ENCODE measurements around the gene PLAAT3. TPM values are rescaled to one million over a fixed set of nuclear protein-coding genes. Genes with fewer than 3 reads are reported as not detected.

Gene PLAAT3
- total and polyA plus RNA-seq, 7 donors = 14.6 to 59.9 (median 34.9) TPM

Other genes with a start within 250 kb of the PLAAT3 start
- not detected for gene SLC22A9, start 244.6 kb downstream of the PLAAT3 start, total RNA-seq
- not detected for gene SLC22A9, start 244.6 kb downstream of the PLAAT3 start, polyA plus RNA-seq
- gene PLAAT5, start 123.3 kb downstream of the PLAAT3 start, total RNA-seq = 1 to 10 TPM; 2.0 to 8.4 (median 3.2) TPM
- 1 to 10 TPM in 2 of 3 donors, not detected in 1; 1.2 TPM for gene PLAAT5, start 123.3 kb downstream of the PLAAT3 start, polyA plus RNA-seq
- gene LGALS12, start 108.3 kb downstream of the PLAAT3 start, total RNA-seq = 1 to 10 TPM in 1 of 4 donors, not detected in 3; 5.4 TPM
- gene LGALS12, start 108.3 kb downstream of the PLAAT3 start, polyA plus RNA-seq = 1 to 10 TPM in 1 of 3 donors, not detected in 2; 3.9 TPM
- 10 to 100 TPM; 36.7 to 49.9 (median 42.8) TPM for gene PLAAT4, start 77.6 kb downstream of the PLAAT3 start, total RNA-seq
- gene PLAAT4, start 77.6 kb downstream of the PLAAT3 start, polyA plus RNA-seq = 100 to 1,000 TPM in 2 of 3 donors, 10 to 100 TPM in 1; 63.1 to 262 (median 114) TPM
- under 1 TPM in 1 of 4 donors, not detected in 3; 0.71 TPM for gene PLAAT2, start 51.1 kb downstream of the PLAAT3 start, total RNA-seq
- 100 to 1,000 TPM in 2 of 3 donors, 10 to 100 TPM in 1; 27.0 to 233 (median 112) TPM for gene PLAAT2, start 51.1 kb downstream of the PLAAT3 start, polyA plus RNA-seq
- gene ATL3, start 56.9 kb upstream of the PLAAT3 start, total RNA-seq = 100 to 1,000 TPM in 3 of 4 donors, 10 to 100 TPM in 1; 97.8 to 115 (median 102) TPM
- 10 to 100 TPM in 1 of 3 donors, 1 to 10 TPM in 2; 8.4 to 16.3 (median 8.8) TPM for gene ATL3, start 56.9 kb upstream of the PLAAT3 start, polyA plus RNA-seq
- gene RTN3, start 67.1 kb upstream of the PLAAT3 start, total RNA-seq = 100 to 1,000 TPM in 1 of 4 donors, 10 to 100 TPM in 3; 61.1 to 105 (median 93.9) TPM
- 10 to 100 TPM; 24.6 to 91.3 (median 25.2) TPM for gene RTN3, start 67.1 kb upstream of the PLAAT3 start, polyA plus RNA-seq
- gene ZFTA, start 154.3 kb upstream of the PLAAT3 start, total RNA-seq = 10 to 100 TPM; 11.1 to 20.4 (median 13.6) TPM
- gene ZFTA, start 154.3 kb upstream of the PLAAT3 start, polyA plus RNA-seq = 1 to 10 TPM in 2 of 3 donors, under 1 TPM in 1; 0.69 to 4.0 (median 3.6) TPM
- gene SPINDOC, start 199.0 kb upstream of the PLAAT3 start, total RNA-seq = 10 to 100 TPM; 12.2 to 15.2 (median 14.1) TPM
- gene SPINDOC, start 199.0 kb upstream of the PLAAT3 start, polyA plus RNA-seq = 10 to 100 TPM in 1 of 3 donors, 1 to 10 TPM in 2; 4.6 to 11.7 (median 4.8) TPM
- gene MARK2, start 224.7 kb upstream of the PLAAT3 start, total RNA-seq = 10 to 100 TPM; 14.3 to 24.6 (median 18.2) TPM
- gene MARK2, start 224.7 kb upstream of the PLAAT3 start, polyA plus RNA-seq = 10 to 100 TPM; 25.8 to 49.3 (median 44.2) TPM

Measured in sigmoid colon (tissue), 7 donors.